Measurements from ENCODE around the gene PAWR. TPM values are rescaled to one million over a fixed set of nuclear protein-coding genes. Genes with fewer than 3 reads are reported as not detected.

The PAWR gene
- polyA plus RNA-seq, 1 experiment = 10.5 TPM

GRCh38 chr12:79596719-79597350 lies 93.9 kb downstream of the PAWR start:
- no peak for DNase-seq (ENCODE audit: low read depth)
- H3K4me3 ChIP-seq (ENCODE audit: low read depth, low read length) = no peak overlapping the region
- H3K36me3 ChIP-seq (ENCODE audit: control insufficient read depth, insufficient read depth, low read length) = no peaks in the 10 kb centered on the region; the same call in 1 of the 2 replicates
- ChIA-PET CTCF (no interaction called here), POLR2A (interaction anchor here (0.7 kb wide), 1 partner anchor 58 kb away, joined by 9 read pairs; no protein-coding TSS in a partner anchor)
- no peaks in the 10 kb centered on the region for H3K27me3 ChIP-seq (ENCODE audit: control insufficient read depth, insufficient read depth, low read length)
- no peak for TF ChIP-seq CTCF (IDR thresholded peaks at IDR 0.05; ENCODE audit: insufficient read depth, low read depth, low read length)

GRCh38 chr12:79595273-79595672 lies 95.5 kb downstream of the PAWR start:
- CTCF ChIA-PET = interaction anchor here (1.2 kb wide), 1 partner anchor 16 kb away, joined by 4 read pairs; no protein-coding TSS in a partner anchor
- Histone ChIP-seq H3K36me3 (ENCODE audit: control insufficient read depth, insufficient read depth, low read length) (peaks cover 1% of the 10 kb centered on the region; the same call in 1 of the 2 replicates), H3K4me3 (ENCODE audit: low read depth, low read length) (no peak overlapping the region), H3K27me3 (ENCODE audit: control insufficient read depth, insufficient read depth, low read length) (no peaks in the 10 kb centered on the region)
- TF ChIP-seq CTCF (IDR thresholded peaks at IDR 0.05; ENCODE audit: insufficient read depth, low read depth, low read length) = no peak
- no peak for DNase-seq (ENCODE audit: low read depth)
- POLR2A ChIA-PET = no interaction called here

GRCh38 chr12:79592865-79593264 lies 97.9 kb downstream of the PAWR start:
- ChIA-PET CTCF (no interaction called here), POLR2A (no interaction called here)
- TF ChIP-seq CTCF (IDR thresholded peaks at IDR 0.05; ENCODE audit: insufficient read depth, low read depth, low read length) = no peak
- Histone ChIP-seq H3K4me3 (ENCODE audit: low read depth, low read length) (no peak overlapping the region), H3K27me3 (ENCODE audit: control insufficient read depth, insufficient read depth, low read length) (no peaks in the 10 kb centered on the region), H3K36me3 (ENCODE audit: control insufficient read depth, insufficient read depth, low read length) (peaks cover 1% of the 10 kb centered on the region; the same call in 1 of the 2 replicates)
- DNase-seq (ENCODE audit: low read depth) = no peak

- no peak for TF ChIP-seq CTCF (IDR thresholded peaks at IDR 0.05; ENCODE audit: insufficient read depth, low read depth, low read length)
- no peak overlapping the region for H3K4me3 ChIP-seq (ENCODE audit: low read depth, low read length)
- ChIA-PET POLR2A (no interaction called here), CTCF (no interaction called here)
- peaks cover 1% of the 10 kb centered on the region; the same call in 1 of the 2 replicates for H3K36me3 ChIP-seq (ENCODE audit: control insufficient read depth, insufficient read depth, low read length)
- no peak for DNase-seq (ENCODE audit: low read depth)
- H3K27me3 ChIP-seq (ENCODE audit: control insufficient read depth, insufficient read depth, low read length) = no peaks in the 10 kb centered on the region
Measured at GRCh38 chr12:79591988-79592387, 98.8 kb downstream of the PAWR start.

- ChIA-PET CTCF (no interaction called here), POLR2A (no interaction called here)
- TF ChIP-seq CTCF (IDR thresholded peaks at IDR 0.05; ENCODE audit: insufficient read depth, low read depth, low read length) = no peak
Measured at GRCh38 chr12:79590751-79591150, 100.0 kb downstream of the PAWR start.

More at GRCh38 chr12:79590751-79591150, 100.0 kb downstream of the PAWR start:
- no peaks in the 10 kb centered on the region for H3K27me3 ChIP-seq (ENCODE audit: control insufficient read depth, insufficient read depth, low read length)
- no peak overlapping the region for H3K4me3 ChIP-seq (ENCODE audit: low read depth, low read length)
- H3K36me3 ChIP-seq (ENCODE audit: control insufficient read depth, insufficient read depth, low read length) = peaks cover 2% of the 10 kb centered on the region; the same call in 1 of the 2 replicates
- DNase-seq (ENCODE audit: low read depth) = no peak

All from BJ (cell line).